ENCODE data around the gene RPUSD1. TPM values are rescaled to one million over a fixed set of nuclear protein-coding genes. Genes with fewer than 3 reads are reported as not detected.

The RPUSD1 gene
- total and polyA plus RNA-seq, 2 donors (not counting 3 experiments of a cell fraction or from before 2014, with no cell fraction given): 46.2 to 55.8 TPM

GRCh38 chr16:836221-836620, 48.0 kb upstream of the RPUSD1 start:
- Histone ChIP-seq H3K4me3 (replicated peaks in 1 of 3; ENCODE audit: insufficient read depth in 1 of 3, low read depth in 1 of 3, low read length in 3 of 3) (no peak overlapping the region), H3K9ac (replicated peaks; ENCODE audit: extremely low read depth, insufficient read depth, low read length) (no peak overlapping the region), H4K20me1 (replicated peaks; ENCODE audit: control insufficient read depth, extremely low read depth, insufficient read depth, low read length) (no peaks in the 10 kb centered on the region), H3K27ac (ENCODE audit: insufficient read depth, low read depth, low read length) (no peak overlapping the region), H3K4me1 (ENCODE audit: control insufficient read depth, extremely low read depth, insufficient read depth, low read length) (no peaks in the 10 kb centered on the region), H3K36me3 (ENCODE audit: control insufficient read depth in 2 of 2, extremely low read depth in 1 of 2, insufficient read depth in 2 of 2, low read length in 2 of 2) (no peaks in the 10 kb centered on the region), H3K9me1 (replicated peaks; ENCODE audit: control insufficient read depth, extremely low read depth, insufficient read depth, low read length) (no peaks in the 10 kb centered on the region), H2AFZ (ENCODE audit: low read depth, low read length) (no peak overlapping the region), H3K9me3 (replicated peaks; ENCODE audit: control insufficient read depth, insufficient read depth, low read length) (no peaks in the 10 kb centered on the region), H3K4me2 (ENCODE audit: insufficient read depth, low read length) (no peak overlapping the region), H3K79me2 (ENCODE audit: control insufficient read depth, insufficient read depth, low read length) (no peaks in the 10 kb centered on the region), H3K27me3 (ENCODE audit: control insufficient read depth in 2 of 2, insufficient read depth in 2 of 2, low read length in 2 of 2) (no peaks in the 10 kb centered on the region)
- BruUV-seq (replicated peaks): no TSS peak
- CTCF ChIA-PET: no interaction called here
- TF ChIP-seq GATA2 (IDR thresholded peaks at IDR 0.05; ENCODE audit: insufficient read depth, insufficient read length, low read depth, low read length) (no peak), FOS (IDR thresholded peaks at IDR 0.05; ENCODE audit: borderline replicate concordance, insufficient read depth, low read length) (no peak), POLR2A (IDR thresholded peaks at IDR 0.05; ENCODE audit: low read depth, low read length) (no peak), JUN (IDR thresholded peaks at IDR 0.05; ENCODE audit: borderline replicate concordance, insufficient read depth, insufficient read length, low read depth) (no peak), EZH2 (IDR thresholded peaks at IDR 0.05; ENCODE audit: borderline replicate concordance, low read depth, low read length, severe bottlenecking) (no peak), MYC (IDR thresholded peaks at IDR 0.05; ENCODE audit: low read depth, low read length) (no peak), CTCF (IDR thresholded peaks at IDR 0.05; ENCODE audit: extremely low read depth in 1 of 2, insufficient read depth in 1 of 2, low read depth in 1 of 2, low read length in 2 of 2) (no peak)
- intact Hi-C loops (cut with micrococcal nuclease): no loop called here
- POLR2A ChIA-PET: no interaction called here
- no peak for FAIRE-seq
- no peak for DNase-seq (ENCODE audit: low read depth, low spot score)
- dilution Hi-C loops (cut with MboI; ENCODE audit: extremely low pct_ligation_motif_present, low sequenced_read_pairs): no loop called here

GRCh38 chr16:835373-835772, 47.2 kb upstream of the RPUSD1 start:
- no peak for DNase-seq (ENCODE audit: low read depth, low spot score)
- H3K9me1 ChIP-seq (replicated peaks; ENCODE audit: control insufficient read depth, extremely low read depth, insufficient read depth, low read length): no peaks in the 10 kb centered on the region
- no peak for TF ChIP-seq EZH2 (IDR thresholded peaks at IDR 0.05; ENCODE audit: borderline replicate concordance, low read depth, low read length, severe bottlenecking)
- no peak for TF ChIP-seq FOS (IDR thresholded peaks at IDR 0.05; ENCODE audit: borderline replicate concordance, insufficient read depth, low read length)
- TF ChIP-seq JUN (IDR thresholded peaks at IDR 0.05; ENCODE audit: borderline replicate concordance, insufficient read depth, insufficient read length, low read depth): no peak
- intact Hi-C loops (cut with micrococcal nuclease): no loop called here
- BruUV-seq (replicated peaks): no TSS peak
- FAIRE-seq: no peak
- POLR2A ChIA-PET: no interaction called here
- no peaks in the 10 kb centered on the region for H3K79me2 ChIP-seq (ENCODE audit: control insufficient read depth, insufficient read depth, low read length)
- no peaks in the 10 kb centered on the region for H3K27me3 ChIP-seq (ENCODE audit: control insufficient read depth in 2 of 2, insufficient read depth in 2 of 2, low read length in 2 of 2)
- H3K4me1 ChIP-seq (ENCODE audit: control insufficient read depth, extremely low read depth, insufficient read depth, low read length): no peaks in the 10 kb centered on the region
- no peaks in the 10 kb centered on the region for H4K20me1 ChIP-seq (replicated peaks; ENCODE audit: control insufficient read depth, extremely low read depth, insufficient read depth, low read length)
- H3K36me3 ChIP-seq (ENCODE audit: control insufficient read depth in 2 of 2, extremely low read depth in 1 of 2, insufficient read depth in 2 of 2, low read length in 2 of 2): no peaks in the 10 kb centered on the region
- no peak overlapping the region for H3K4me2 ChIP-seq (ENCODE audit: insufficient read depth, low read length)
- CTCF ChIA-PET: no interaction called here
- no peak overlapping the region for H2AFZ ChIP-seq (ENCODE audit: low read depth, low read length)
- no peaks in the 10 kb centered on the region for H3K9me3 ChIP-seq (replicated peaks; ENCODE audit: control insufficient read depth, insufficient read depth, low read length)
- dilution Hi-C loops (cut with MboI; ENCODE audit: extremely low pct_ligation_motif_present, low sequenced_read_pairs): no loop called here
- H3K27ac ChIP-seq (ENCODE audit: insufficient read depth, low read depth, low read length): no peak overlapping the region
- H3K9ac ChIP-seq (replicated peaks; ENCODE audit: extremely low read depth, insufficient read depth, low read length): no peak overlapping the region
- no peak overlapping the region for H3K4me3 ChIP-seq (replicated peaks in 1 of 3; ENCODE audit: insufficient read depth in 1 of 3, low read depth in 1 of 3, low read length in 3 of 3)
